ENCODE data around the gene EXOG.
"Not testable (repeated sequence)": the region's sequence is repeated elsewhere in the genome, so short reads cannot be mapped to it uniquely, and the experiment has no call there.

The EXOG gene

DNA sequence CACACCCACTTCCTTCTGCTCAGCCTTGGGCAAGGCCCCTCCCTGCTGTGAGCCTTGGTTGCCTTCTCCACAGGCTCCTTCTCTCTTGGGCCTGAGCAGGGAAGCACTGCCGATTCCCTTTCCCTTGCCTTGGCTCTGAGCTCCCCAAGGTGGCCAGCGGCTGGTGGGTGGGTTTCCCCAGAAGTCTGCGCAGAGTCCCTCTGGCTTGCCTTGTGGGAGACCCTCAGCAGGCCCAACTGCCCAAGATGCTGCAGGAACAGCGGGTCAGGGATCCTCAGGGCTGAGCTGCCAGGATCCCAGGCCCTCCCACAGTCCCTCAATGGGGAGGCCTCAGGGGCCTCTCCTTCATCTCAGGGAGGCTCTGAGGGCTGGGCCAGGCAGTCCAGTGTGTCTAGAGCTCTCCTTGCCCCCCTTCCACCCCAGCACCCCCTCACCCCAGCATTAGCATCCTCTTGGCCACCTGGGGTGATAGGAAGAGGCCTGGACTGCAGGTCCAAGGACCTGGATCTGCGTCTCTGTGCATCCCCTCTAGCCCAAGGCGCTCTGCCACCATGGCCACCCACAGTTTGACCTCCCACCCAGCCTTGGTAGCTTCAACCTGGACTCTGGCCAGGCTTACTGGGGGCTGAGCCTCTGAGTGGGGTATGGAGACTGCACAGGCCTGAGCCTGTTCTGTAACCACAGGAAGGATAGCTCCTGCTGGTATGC is 68.6 kb downstream of the EXOG start:
- no peak for DNase-seq (ENCODE audit: low read depth)
- TF ChIP-seq, protein P1, sequence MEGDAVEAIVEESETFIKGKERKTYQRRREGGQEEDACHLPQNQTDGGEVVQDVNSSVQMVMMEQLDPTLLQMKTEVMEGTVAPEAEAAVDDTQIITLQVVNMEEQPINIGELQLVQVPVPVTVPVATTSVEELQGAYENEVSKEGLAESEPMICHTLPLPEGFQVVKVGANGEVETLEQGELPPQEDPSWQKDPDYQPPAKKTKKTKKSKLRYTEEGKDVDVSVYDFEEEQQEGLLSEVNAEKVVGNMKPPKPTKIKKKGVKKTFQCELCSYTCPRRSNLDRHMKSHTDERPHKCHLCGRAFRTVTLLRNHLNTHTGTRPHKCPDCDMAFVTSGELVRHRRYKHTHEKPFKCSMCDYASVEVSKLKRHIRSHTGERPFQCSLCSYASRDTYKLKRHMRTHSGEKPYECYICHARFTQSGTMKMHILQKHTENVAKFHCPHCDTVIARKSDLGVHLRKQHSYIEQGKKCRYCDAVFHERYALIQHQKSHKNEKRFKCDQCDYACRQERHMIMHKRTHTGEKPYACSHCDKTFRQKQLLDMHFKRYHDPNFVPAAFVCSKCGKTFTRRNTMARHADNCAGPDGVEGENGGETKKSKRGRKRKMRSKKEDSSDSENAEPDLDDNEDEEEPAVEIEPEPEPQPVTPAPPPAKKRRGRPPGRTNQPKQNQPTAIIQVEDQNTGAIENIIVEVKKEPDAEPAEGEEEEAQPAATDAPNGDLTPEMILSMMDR (conservative IDR thresholded peaks at IDR 0.05; ENCODE audit: control insufficient read depth, insufficient read depth, low read depth, low read length) = no peak
- H3K4me3 ChIP-seq (ENCODE audit: control insufficient read depth, low read depth, low read length) = no peak overlapping the region

DNA sequence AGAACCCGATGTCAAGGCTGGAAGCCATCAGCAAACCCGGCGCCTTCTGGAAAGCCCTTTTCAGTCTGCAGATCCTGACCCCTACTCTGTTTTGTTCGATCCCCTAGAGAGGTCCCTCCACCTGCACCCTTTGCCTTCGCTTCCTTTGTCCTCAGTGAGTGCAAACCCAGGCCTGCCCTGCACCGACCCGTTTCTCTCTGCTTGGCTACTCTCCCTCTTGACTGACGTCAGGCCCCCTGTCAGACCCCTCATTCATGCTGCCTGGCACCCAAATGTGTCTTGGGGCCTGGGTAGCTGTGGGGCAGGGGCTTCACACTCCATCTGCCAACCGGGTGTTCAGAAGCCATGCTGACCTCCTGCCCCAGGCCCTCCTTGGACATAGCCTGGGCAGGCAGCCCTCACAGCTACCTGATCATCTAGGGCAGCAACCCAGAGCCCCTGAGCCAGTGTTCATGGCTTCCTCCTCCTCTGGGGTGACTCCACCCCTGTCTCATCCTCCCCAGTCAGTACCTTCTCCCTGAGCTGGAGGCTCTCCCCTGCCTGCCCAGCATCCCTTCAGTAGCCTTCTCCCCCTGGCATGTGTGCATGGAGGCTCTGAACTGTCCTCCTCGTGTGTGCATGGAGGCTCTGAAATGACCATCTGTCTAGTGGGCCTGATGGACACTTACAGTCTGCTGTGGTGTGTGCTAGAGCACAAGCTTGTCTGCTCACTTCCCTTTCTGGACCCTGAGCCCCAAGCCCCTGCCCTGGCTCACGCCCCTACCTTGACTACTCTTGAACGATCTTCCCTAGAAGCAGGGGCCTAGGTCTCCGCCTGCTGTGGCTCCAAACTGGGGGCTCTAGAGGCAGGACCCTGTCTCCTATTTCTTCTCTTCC is 69.4 kb downstream of the EXOG start:
- no peak for DNase-seq (ENCODE audit: low read depth)
- TF ChIP-seq, protein P1 (conservative IDR thresholded peaks at IDR 0.05; ENCODE audit: control insufficient read depth, insufficient read depth, low read depth, low read length) = no peak
- no peak overlapping the region for H3K4me3 ChIP-seq (ENCODE audit: control insufficient read depth, low read depth, low read length)

DNA sequence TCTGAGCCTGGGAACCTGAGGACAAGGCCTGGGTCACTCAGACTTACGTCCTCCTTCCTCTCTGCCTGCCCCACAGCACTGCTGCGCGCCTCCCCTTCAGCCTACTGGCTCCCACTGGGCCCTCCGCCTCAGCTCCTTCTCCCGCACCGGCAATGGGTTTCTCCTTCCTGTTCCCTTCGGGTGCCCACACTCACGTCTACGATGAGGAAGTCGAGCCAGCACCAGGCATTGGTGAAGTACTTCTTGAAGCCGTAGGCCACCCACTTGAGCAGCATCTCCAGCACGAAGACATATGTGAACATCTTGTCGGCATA is 70.0 kb downstream of the EXOG start:
- no peak for DNase-seq (ENCODE audit: low read depth)
- TF ChIP-seq, protein P1 (conservative IDR thresholded peaks at IDR 0.05; ENCODE audit: control insufficient read depth, insufficient read depth, low read depth, low read length) = no peak

DNA sequence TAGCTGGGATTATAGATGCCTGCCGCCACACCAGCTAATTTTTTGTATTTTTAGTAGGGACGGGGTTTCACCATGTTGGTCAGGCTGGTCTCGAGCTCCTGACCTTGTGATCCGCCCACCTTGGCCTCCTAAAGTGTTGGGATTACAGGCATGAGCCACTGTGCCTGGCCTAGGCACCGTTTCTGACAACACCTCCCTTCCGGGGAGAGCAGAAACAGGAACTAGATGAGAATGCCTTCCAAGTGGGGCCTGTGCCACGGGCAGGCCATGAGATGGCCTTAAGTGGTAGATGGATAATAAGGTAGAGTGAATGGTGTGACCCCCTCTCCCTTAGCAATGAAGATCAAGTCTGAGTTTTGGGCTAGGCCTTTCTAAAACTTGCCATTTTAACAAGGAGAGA is 70.7 kb downstream of the EXOG start:
- H3K4me3 ChIP-seq (ENCODE audit: control insufficient read depth, low read depth, low read length); DNase-seq (ENCODE audit: low read depth): not testable (repeated sequence)

More for the DNA sequence above, 70.0 kb downstream of the EXOG start:
- no peak overlapping the region for H3K4me3 ChIP-seq (ENCODE audit: control insufficient read depth, low read depth, low read length)

DNA sequence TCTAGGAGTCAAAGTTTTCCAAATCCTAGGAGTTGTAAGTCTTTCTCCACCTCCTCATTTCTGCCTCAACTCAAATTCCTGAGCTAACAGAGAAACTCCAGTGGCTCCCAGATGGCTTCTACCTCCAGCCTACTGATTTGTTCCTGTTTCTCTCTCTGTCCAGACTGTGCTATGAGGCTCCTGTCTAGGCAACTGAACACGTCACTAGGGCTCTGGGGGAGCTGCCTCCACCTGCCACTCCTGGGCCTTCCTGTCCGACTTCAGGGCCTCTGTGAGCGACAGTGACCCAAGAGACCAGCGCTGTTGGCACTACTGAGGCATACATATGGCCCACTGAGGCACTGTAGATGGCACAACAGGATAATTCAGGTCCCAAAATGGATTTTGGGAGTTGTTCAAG is 71.4 kb downstream of the EXOG start:
- no peak for DNase-seq (ENCODE audit: low read depth)
- TF ChIP-seq, protein P1 (conservative IDR thresholded peaks at IDR 0.05; ENCODE audit: control insufficient read depth, insufficient read depth, low read depth, low read length) = no peak

DNA sequence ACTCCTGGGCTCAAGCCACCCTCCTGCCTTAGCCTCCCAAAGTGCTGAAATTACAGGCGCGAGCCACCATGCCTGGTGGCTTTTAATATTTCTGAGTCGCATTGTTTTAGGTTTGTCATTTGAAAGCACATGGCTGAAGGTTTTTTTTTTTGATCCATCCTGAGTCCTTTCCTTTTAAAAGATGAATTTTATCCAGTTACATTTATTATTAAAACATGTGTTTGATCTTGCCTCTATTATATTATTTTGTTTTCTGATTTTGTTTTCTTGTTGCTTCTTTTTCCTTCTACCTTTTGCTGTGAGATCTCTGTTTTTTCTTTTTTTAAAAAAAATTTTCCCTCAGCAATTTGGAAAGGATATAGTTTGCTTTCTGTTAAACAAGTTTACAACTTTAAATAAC is 77.0 kb downstream of the EXOG start:
- DNase-seq (ENCODE audit: low read depth) = no peak
- TF ChIP-seq, protein P1 (conservative IDR thresholded peaks at IDR 0.05; ENCODE audit: control insufficient read depth, insufficient read depth, low read depth, low read length) = no peak
- no peak overlapping the region for H3K4me3 ChIP-seq (ENCODE audit: control insufficient read depth, low read depth, low read length)

More for the DNA sequence above, 71.4 kb downstream of the EXOG start:
- H3K4me3 ChIP-seq (ENCODE audit: control insufficient read depth, low read depth, low read length) = no peak overlapping the region

DNA sequence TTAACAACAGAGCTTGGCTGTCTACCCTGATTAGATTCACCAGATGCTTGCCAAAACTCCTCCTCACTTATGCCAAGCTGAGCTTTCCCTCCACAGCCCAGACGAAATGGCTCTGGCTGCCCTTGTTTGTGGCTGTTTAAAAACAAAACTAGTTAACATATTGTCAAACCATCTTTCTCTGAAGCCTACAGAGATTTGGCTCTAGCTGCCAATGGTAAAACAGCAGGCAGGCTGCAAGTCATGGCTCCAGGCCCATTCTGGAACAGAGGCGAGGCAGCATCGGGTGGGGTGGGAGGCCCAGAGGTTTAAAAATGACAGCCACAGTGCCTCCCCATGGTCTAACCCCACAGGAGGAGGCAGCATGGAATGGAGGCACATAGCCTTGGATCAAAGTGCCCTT is 77.4 kb downstream of the EXOG start:
- H3K4me3 ChIP-seq (ENCODE audit: control insufficient read depth, low read depth, low read length) = no peak overlapping the region
- TF ChIP-seq, protein P1 (conservative IDR thresholded peaks at IDR 0.05; ENCODE audit: control insufficient read depth, insufficient read depth, low read depth, low read length) = no peak
- DNase-seq (ENCODE audit: low read depth) = no peak
